Glomerular visceral epithelial cell (primary cell): ENCODE data around the gene OSM.

Experiments
- DNase-seq: peaks from one replicate; pipeline ENCODE4 v3.0.0-alpha.2; 2016; ENCODE audit errors: extremely low spot score

OSM gene

DNA sequence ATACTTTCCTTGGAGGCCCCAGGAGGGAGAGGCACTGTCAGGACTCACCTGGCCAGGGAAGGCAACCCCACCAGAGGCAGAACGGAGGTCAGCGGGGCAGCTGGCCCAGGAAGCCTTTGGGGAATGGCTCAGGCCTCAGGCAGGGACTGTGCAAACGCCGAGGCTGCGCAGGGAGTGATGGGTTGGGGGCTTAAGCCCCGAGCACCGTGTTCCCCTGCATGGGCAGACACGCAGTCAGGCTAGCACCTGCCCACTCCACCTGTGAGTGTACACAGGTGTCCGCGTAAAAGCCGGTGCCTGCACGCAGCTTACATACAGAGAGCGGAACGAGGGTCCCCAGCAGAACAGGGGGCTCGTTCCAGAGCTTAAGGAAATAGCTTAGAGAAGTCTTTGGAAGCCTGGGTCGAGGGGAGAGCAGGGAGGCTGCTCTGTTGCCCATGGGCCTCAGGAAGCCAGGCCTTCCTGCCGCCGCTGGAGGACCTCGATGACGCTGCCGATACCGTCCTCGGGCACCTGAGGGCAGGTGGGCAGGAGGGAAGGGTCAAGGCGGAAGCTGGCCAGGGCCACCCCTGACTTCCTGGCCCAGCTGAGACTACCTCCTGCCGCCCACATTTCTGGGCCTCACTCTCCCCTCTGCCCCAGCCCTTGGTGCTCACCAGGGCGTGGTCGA, 18.7 kb upstream of the OSM start:
- no peak for DNase-seq

DNA sequence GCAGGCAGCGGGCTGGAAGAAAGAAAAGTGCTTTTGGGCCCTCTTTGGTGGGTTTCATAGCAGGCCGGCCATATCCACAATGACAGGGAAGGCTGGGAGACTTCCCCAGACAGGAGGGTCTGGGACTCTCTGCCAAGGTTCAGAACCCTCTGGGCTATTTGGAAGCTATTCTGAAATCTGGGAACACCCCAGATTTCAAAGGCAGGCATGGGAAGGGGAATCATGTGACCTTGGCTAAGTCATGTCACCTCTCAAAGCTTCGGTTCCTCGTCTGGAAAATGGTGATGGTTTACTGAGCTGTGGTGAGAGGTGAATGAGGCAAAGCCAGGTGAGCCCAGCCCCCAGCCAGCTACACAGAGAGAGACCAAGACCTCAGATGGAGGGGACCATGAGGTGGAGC, 18.0 kb upstream of the OSM start:
- no peak for DNase-seq

DNA sequence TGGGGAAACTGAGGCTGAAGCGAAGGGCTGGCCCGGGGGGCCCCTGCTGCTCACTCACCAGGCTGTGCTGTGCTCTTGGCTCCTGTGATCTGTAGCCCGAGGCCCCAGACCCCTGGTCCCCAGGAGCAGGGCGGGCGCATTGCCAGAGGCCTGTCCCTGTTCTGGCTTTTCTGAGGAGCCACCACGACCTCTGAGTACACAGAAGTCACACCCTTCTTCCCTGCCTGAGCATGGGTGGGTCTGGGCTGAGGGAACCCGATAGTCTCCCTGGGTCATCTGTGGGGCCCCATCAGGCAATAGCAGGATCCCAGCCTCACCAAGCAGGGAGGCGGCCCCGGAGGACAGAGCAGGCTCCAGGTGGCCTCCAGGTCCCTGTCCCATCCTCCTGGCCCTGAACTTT, 17.5 kb upstream of the OSM start:
- DNase-seq, result no peak

GRCh38 chr22:30283342-30283741, 16.7 kb upstream of the OSM start:
- DNase-seq, result no peak

DNA sequence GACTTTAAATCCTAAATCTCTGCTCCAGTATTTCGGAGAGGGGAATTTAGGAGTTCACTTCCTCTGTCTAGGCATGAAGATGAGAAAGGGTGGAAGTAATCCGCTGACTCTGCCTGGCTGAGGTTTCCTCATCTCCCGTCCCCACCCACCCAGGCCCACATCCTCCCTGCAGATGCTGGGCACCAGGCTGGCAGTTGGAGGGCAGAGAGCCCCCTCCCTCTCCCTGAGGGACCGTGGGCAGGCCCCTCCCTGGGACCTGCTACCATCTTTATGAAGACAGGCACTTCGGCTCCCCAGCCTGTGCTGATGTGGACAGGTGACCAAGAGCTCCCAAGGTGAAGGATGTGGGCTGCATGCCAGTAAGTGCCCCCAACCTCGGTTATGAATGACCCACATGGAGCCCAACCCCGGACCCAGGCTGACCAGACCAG, 16.0 kb upstream of the OSM start:
- DNase-seq, result no peak

DNA sequence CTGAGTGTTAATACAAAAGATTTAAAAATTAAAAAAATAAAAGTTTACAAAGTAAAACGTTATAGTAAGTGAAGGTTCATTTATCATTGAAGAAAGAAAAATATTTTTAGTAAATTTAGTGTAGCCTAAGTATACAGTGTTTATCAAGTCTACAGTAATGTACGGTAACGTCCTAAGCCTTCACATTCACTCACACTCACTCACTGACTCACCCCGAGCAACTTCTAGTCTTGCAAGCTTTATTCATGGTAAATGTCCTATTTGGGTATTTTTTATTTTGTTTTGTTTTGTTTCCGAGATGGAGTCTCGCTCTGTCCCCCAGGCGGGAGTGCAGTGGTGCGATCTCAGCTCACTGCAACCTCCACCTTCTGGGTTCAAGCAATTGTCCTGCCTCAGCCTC, 13.9 kb upstream of the OSM start:
- DNase-seq, result no peak

- no peak for DNase-seq
Observed at GRCh38 chr22:30279932-30280331, 13.3 kb upstream of the OSM start.

- no peak for DNase-seq
Observed at GRCh38 chr22:30279046-30279788, 12.6 kb upstream of the OSM start.

DNA sequence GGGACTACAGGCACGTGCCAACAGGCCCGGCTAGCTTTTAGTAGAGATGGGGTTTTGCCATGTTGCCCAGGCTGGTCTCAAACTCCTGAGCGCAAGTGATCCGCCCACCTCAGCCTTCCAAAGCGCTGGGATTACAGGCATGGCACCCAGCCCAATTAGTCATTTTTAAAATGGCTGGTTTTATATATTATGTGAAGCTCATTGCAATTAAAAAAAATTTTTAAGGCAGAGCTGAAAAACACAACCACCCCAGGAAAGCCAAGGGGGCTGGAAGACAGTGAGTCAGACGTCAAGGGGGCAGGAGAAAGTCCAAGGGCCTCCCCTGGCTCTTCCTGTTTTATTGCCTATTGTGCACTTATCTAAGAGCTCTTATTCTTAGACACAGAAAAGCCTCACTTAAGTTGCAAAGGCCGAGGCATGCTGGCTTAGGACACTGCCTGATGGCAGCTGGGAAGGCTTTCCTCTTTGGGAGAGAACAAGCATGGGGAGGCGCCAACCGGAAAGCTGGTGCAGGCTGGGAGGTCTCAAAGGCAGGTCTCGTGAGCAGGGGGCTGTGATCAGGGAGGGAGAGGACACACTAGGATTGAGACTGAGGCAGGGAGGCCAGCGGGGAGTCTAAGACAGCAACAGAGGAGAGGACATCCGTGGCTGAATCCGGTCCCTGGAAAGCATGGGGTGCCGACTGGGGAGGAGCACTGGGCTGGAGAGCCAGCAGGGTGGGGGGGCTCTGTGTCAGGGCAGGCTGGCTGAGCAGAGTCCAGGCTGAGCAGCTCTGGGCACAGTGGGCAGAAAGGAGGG, 11.1 kb upstream of the OSM start:
- DNase-seq, result peak; percentile 70

DNA sequence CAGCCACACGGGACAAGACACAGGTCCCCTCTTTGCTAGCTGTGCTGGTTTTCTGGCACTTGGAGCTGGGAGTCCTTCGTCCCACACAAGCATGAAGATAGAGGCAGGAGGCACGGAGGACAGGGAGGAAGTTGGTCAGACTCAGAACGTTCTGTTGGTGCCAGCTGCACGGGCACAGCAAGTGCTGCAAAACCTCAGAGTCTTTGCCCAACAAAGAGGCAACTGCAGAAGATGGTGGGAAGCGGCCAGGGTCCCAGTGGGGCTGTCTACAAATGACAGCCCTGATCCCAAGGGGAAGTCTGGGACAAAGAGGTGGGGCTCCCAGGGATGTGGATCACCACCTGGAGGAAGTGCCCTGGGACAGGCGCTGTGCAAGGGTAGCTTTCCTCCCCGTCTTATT, 9.4 kb upstream of the OSM start:
- DNase-seq, result no peak

GRCh38 chr22:30275625-30276024, 9.0 kb upstream of the OSM start:
- DNase-seq, result no peak

DNA sequence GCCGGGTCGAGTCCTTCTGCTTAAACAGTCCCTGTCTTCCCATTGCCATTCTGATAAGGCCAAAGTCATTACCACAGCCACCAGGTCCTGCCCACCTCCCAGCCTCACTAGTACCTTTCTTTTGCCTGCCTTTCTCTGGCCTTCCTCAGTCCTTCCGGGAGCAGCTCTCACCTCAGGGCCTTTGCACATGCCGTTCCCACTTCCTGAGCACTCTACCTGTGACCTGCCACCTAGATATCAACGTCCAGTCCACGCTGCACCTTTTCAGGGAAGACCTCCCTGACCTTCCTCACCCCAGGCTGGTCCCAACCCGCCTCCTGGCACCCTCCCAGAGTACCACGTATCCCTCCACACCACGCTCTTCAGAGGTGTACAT, 7.8 kb upstream of the OSM start:
- DNase-seq, result no peak

DNA sequence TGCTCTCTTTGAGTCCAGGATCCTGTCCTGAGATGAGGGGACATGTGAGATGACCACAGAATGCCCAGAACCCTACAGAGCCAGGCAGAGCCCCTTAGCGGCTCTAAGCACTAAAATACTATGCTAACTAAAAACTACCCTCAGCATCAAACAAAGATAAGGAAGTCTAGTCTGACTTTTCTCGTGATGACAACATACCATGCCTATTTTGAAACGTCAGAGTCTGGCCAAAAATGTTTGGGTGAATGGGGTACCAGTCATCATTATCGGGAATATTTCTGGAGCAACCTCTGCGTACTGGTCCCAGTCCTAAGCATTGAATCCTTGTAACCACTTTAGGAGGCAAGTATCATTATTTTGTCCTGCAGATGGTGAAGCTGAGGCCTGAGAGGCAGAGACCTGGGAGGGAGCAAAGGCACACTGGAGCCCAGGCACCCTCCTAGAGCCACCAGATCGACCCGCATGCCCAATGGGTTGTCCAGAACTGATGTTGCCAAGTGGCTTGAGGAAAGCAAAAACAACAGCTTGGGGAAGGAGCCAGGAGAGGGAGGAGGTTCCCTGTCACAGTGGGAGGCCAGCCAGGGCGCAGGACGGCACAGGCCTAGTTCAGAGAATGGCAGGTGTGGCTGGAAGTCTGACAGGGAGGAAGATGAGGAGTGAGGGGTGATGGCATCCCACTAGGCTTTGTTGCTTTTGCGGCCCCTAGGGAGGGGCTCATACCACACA, 7.2 kb upstream of the OSM start:
- DNase-seq, result no peak

GRCh38 chr22:30272781-30273601, 6.3 kb upstream of the OSM start:
- no peak for DNase-seq

- DNase-seq, result peak; percentile 68
Observed at GRCh38 chr22:30270832-30271231, 4.2 kb upstream of the OSM start.

GRCh38 chr22:30268331-30268730, 1.7 kb upstream of the OSM start:
- DNase-seq, result no peak

- DNase-seq, result no peak
Observed at GRCh38 chr22:30267382-30268302, 991 bp upstream of the OSM start.

DNA sequence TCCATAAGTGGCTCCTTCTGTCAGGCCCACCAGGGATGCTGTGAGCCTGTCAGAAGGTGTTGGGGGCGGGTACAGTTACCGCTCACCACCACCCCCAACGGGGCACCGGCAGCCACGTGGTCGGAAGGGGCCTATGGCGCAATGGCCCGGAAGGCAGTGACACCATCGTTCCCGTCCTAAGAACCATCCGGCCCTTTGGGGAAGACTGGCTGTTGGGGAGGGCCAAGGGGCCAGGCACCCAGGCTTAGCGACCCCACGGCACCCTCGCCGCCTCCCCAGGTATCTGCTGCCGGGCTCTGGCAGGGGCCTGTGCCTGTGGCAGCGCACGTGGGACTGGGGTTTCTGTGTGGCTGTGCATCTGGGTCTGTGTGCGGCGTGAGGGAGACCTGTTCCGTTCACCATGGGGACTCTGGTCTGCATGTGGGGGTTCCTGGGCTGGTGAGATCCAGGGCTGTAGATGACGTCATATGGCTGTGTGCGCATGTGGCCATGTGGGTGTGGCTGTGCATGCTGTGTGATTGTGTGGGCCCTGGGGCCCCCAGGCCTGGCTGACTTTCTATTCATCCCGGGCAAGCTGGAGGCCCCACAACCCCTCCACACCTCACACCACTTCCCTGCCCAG, 717 bp downstream of the OSM start:
- no peak for DNase-seq

DNA sequence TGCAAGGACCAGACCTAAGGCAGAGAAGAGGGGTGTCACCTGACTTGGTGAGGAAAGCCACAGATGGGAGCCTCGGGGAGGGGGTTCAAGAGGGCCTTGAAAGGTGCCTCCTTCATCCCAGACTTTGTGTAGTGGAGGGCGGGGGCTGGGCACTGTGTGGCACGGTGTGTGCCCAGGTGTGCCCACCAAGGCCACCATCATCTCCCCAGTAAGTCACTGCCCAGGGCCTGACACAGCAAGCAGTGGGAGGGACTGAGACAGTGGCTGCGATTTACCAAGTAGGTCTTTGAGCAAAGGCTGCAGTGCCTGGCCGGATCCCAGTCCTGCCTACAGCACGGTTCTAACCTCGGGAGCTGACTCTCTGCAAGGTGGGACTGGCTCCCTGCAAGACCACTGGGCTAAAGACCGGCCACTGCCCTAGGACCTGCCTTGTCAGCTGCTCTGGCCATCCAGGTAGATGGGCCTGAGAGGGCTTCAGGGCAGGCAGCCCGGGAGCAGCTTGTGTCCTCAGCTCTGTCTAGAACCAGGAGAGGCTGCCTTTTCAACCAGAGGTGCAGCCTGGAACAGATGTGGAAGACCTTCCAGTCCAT, 1.4 kb downstream of the OSM start:
- DNase-seq, result no peak
